GM12878 (cell line): ENCODE data around the gene HDAC9. TPM values are rescaled to one million over a fixed set of nuclear protein-coding genes. Genes with fewer than 3 reads are reported as not detected.

Source experiments
- ATAC-seq: fragments of 200-7000 bp; cut with Tn5 transposase; 3 replicates; pipeline ENCODE4 v1.9.1; 2020; ENCODE audit warnings: mild to moderate bottlenecking, moderate library complexity
- BruUV-seq: library from RNA; stranded (reverse); fragments of 400-500 nt; replicated peaks from 2 replicates; lab custom pipeline; 2021; lab: Mats Ljungman, UMichigan
- CTCF ChIA-PET: fragments of 300-600 bp; sonication (Branson Sonifier 250); formaldehyde crosslinking; extraction: SDS; loops from one replicate; lab custom pipeline; 2021; ENCODE audit warnings: inconsistent platforms; lab: Yijun Ruan, JAX
- POLR2A ChIA-PET: fragments of 350-600 bp; formaldehyde crosslinking; extraction: SDS; loops from one replicate; lab custom pipeline; 2021; ENCODE audit warnings: inconsistent platforms; lab: Charles Lee
- RAD21 ChIA-PET: fragments of 300-600 bp; sonication (Branson Sonifier 250); formaldehyde crosslinking; loops from one replicate; lab custom pipeline; 2023; ENCODE audit warnings: antibody characterized with exemption; ENCODE audit not compliant: unreplicated experiment; lab: Charles Lee
- SMC1A ChIA-PET: fragments of 300-600 bp; sonication (Branson Sonifier 250); formaldehyde crosslinking; loops from one replicate; lab custom pipeline; 2023; ENCODE audit not compliant: unreplicated experiment, uncharacterized antibody; lab: Charles Lee
- DNase-seq: peaks from one replicate; pipeline ENCODE4 v3.0.0-alpha.2; 2011; ENCODE audit warnings: low read depth, low spot score
- FAIRE-seq: peaks from 3 replicates; lab custom pipeline; 2011; peaks lifted over from hg19 to GRCh38; lab: Jason Lieb, UNC
- H2AFZ ChIP-seq: 2 replicates; pipeline ENCODE4 v1.6.0; 2011; ENCODE audit warnings: low read depth, low read length, control low read depth; ENCODE audit not compliant: control insufficient read depth
- H3K27ac ChIP-seq: 2 replicates; pipeline ENCODE4 v1.5.1; 2011; ENCODE audit warnings: control low read depth; ENCODE audit not compliant: control insufficient read depth, insufficient read depth
- H3K27me3 ChIP-seq, 2 experiments: replicated peaks in 1 of 2; 2 replicates each; pipeline versions ENCODE4 v1.6.0 to v1.6.1; 2011; ENCODE audit warnings: low read length in 1 of 2; ENCODE audit not compliant: control insufficient read depth in 2 of 2, insufficient read depth in 2 of 2
- H3K36me3 ChIP-seq, 2 experiments: 2 replicates each; pipeline ENCODE4 v1.5.1; 2011; ENCODE audit warnings: low read length in 1 of 2; ENCODE audit not compliant: control insufficient read depth in 2 of 2, insufficient read depth in 2 of 2
- H3K4me1 ChIP-seq: 2 replicates; pipeline ENCODE4 v1.6.1; 2011; ENCODE audit warnings: mild to moderate bottlenecking, low read length, moderate library complexity, mixed read lengths; ENCODE audit not compliant: control insufficient read depth, insufficient read depth
- H3K4me2 ChIP-seq: 2 replicates; pipeline ENCODE4 v1.6.0; 2011; ENCODE audit warnings: control low read depth; ENCODE audit not compliant: control insufficient read depth, insufficient read depth
- H3K4me3 ChIP-seq: fragments of 200-600 bp; sonication (generic); 2 replicates; pipeline ENCODE4 v1.5.1; 2016
- H3K79me2 ChIP-seq: 2 replicates; pipeline ENCODE4 v1.6.0; 2011; ENCODE audit warnings: low read length; ENCODE audit not compliant: control insufficient read depth, insufficient read depth
- H3K9ac ChIP-seq: 2 replicates; pipeline ENCODE4 v1.8.0; 2011; ENCODE audit warnings: low read length, control low read depth, mixed read lengths; ENCODE audit not compliant: control insufficient read depth, insufficient read depth
- H3K9me3 ChIP-seq: replicated peaks from 3 replicates; pipeline ENCODE4 v1.5.1; 2011; ENCODE audit warnings: mild to moderate bottlenecking, low read length; ENCODE audit not compliant: control insufficient read depth, insufficient read depth
- H4K20me1 ChIP-seq: 2 replicates; pipeline ENCODE4 v1.6.0; 2011; ENCODE audit not compliant: control insufficient read depth, insufficient read depth
- BACH1 ChIP-seq: fragments of 450-650 bp; IDR thresholded peaks from 2 replicates; pipeline ENCODE4 v1.6.1; 2017; ENCODE audit warnings: mild to moderate bottlenecking, borderline replicate concordance
- CHD4 ChIP-seq: fragments of 200-600 bp; sonication (generic); IDR thresholded peaks from 2 replicates; pipeline ENCODE4 v1.6.1; 2016; ENCODE audit warnings: mild to moderate bottlenecking
- LARP7 ChIP-seq: fragments of 450-650 bp; IDR thresholded peaks from 2 replicates; pipeline ENCODE4 v1.6.1; 2017; ENCODE audit warnings: mild to moderate bottlenecking
- MLLT1 ChIP-seq: fragments of 450-650 bp; IDR thresholded peaks from 2 replicates; pipeline ENCODE4 v1.6.1; 2016; ENCODE audit warnings: mild to moderate bottlenecking
- RBBP5 ChIP-seq: fragments of 200-600 bp; sonication (generic); conservative IDR thresholded peaks from 2 replicates; pipeline ENCODE4 v1.6.1; 2016
- RELB ChIP-seq: fragments of 450-650 bp; IDR thresholded peaks from 2 replicates; pipeline ENCODE4 v1.6.1; 2017; ENCODE audit warnings: low read depth, mild to moderate bottlenecking, moderate library complexity
- STAT3 ChIP-seq: IDR thresholded peaks from 2 replicates; pipeline ENCODE4 v1.6.1; 2011; ENCODE audit warnings: low read depth, low read length, improper control_type of control experiment
- ZBTB4 ChIP-seq: fragments of 450-650 bp; formaldehyde crosslinking; IDR thresholded peaks from 2 replicates; pipeline ENCODE4 v1.4.0; 2022; ENCODE audit warnings: mild to moderate bottlenecking, moderate library complexity
- WGBS: methylation state at CpG from one replicate; pipeline ENCODE4 v1.1.6; 2016; ENCODE audit warnings: low lambda C conversion rate; ENCODE audit not compliant: insufficient replicate concordance, insufficient coverage; ENCODE audit errors: missing lambda C conversion rate; 5-methylcytosine and 5-hydroxymethylcytosine counted together
- in situ Hi-C: fragments of 300-500 bp; cut with MboI; formaldehyde crosslinking; loops from 9 replicates; pipeline ENCODE4 v1.14.3; 2018; ENCODE audit warnings: mixed read lengths
- intact Hi-C: fragments of 100-400 bp; cut with micrococcal nuclease; formaldehyde crosslinking; loops from one replicate; pipeline ENCODE4 v1.14.2; 2022; ENCODE audit not compliant: unreplicated experiment
- polyA plus RNA-seq, 11 experiments: library from polyadenylated mRNA; depleted of rRNA in 4 of 11; unstranded in 6 of 11; stranded (reverse) in 5 of 11; fragments of >200 nt; fragmentation: Nextera tagmentation in 4 of 11; fragmentation: Illumina TruSeq in 1 of 11; extraction: Ambion mirVana in 4 of 11; extraction: Trizol in 1 of 11; gene quantifications; 1 replicate in 1 of 11; 2 replicates in 10 of 11; pipeline versions ENCODE4 v1.2.1 to v1.2.3, GENCODE V29; 2011 to 2016; ENCODE audit warnings: inconsistent platforms in 2 of 11, missing spikeins in 2 of 11, low read depth in 1 of 11
- total RNA-seq, 4 experiments: library from RNA; depleted of rRNA in 3 of 4; stranded (reverse); fragments of >200 nt in 3 of 4; fragmentation: Illumina TruSeq in 1 of 4; extraction: Trizol in 1 of 4; gene quantifications; 2 replicates each; pipeline versions ENCODE4 v1.2.1 to v1.2.3, GENCODE V29; 2013 to 2021

The HDAC9 gene
- total and polyA plus RNA-seq, 10 of the 15 experiments (the other 5 are each of a cell fraction or from before 2014, with no cell fraction given) = 0.73 to 12.8 (median 0.92) TPM

- in situ Hi-C loops = no loop called here
- no peaks in the 10 kb centered on the region for H3K79me2 ChIP-seq
These were observed 37.7 kb upstream of the HDAC9 start for GRCh38 chr7:18457832-18458231.

More at GRCh38 chr7:18457832-18458231, 37.7 kb upstream of the HDAC9 start:
- Histone ChIP-seq H3K4me3 (no peak overlapping the region), H3K27ac (no peak overlapping the region), H3K9me3 (no peaks in the 10 kb centered on the region), H3K9ac (no peak overlapping the region), H2AFZ (no peak overlapping the region), H4K20me1 (no peaks in the 10 kb centered on the region), H3K27me3 (no peaks in the 10 kb centered on the region), H3K36me3 (no peaks in the 10 kb centered on the region), H3K4me1 (no peaks in the 10 kb centered on the region), H3K4me2 (no peak overlapping the region)
- ATAC-seq (no peak), FAIRE-seq (no peak), DNase-seq (no peak)
- intact Hi-C loops = no loop called here
- ChIA-PET RAD21 (no interaction called here), POLR2A (no interaction called here), SMC1A (interaction anchor here (0.7 to 1.4 kb wide), 6 partner anchors 10 to 774 kb away, joined by 3 read pairs; no protein-coding TSS in a partner anchor), CTCF (no interaction called here)
- no peak for TF ChIP-seq ZBTB4 (CRISPR knock-in tag)
- no peak for TF ChIP-seq STAT3
- TF ChIP-seq RBBP5 = no peak
- no peak for TF ChIP-seq RELB
- TF ChIP-seq CHD4 = no peak
- TF ChIP-seq LARP7 = no peak
- no peak for TF ChIP-seq BACH1
- TF ChIP-seq MLLT1 = no peak
- BruUV-seq = no TSS peak
- whole genome bisulfite sequencing = 44% methylated on average over 6 of the region's 6 CpGs
